ENCODE results near the gene TRRAP.

TRRAP gene

DNA sequence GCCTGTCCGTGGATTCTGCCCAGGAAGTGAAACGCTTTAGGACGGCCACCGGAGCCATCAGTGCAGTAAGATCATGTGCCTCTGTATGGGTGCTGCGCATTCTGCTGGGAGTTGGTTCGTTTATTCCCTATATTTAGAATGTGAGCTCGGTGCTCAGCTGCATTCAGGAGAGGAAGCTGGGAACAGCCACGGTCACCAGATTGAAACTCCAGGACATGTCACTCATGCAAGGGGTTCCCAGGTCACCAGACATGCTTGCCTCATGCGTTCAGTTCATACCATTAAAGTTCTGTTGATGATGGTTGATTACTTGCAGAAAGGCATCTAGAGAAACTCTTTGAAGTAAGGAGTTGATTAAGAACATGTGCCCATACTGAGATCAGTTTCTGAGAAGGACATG is 78.1 kb downstream of the TRRAP start:
- DNase-seq, result no peak

DNA sequence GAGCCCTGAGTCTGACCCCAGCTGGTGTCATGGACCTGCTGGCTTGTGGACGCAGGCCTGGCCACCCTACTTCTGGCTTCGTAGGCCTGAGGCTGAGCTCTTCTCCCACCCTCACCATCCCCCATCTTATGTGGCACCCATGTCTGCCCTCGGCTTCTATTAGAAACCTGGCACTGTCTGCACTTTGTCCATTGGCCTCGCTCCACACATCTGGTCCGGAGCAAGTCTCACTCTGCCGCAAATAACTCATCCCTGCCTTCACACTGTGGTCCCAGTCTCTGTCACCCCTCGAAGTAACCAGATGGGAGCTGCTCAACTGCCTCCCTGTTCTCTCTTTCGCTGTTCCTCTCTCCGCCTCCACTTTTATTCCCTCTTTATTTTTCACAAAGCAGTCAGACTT is 78.6 kb downstream of the TRRAP start:
- DNase-seq, result no peak

DNA sequence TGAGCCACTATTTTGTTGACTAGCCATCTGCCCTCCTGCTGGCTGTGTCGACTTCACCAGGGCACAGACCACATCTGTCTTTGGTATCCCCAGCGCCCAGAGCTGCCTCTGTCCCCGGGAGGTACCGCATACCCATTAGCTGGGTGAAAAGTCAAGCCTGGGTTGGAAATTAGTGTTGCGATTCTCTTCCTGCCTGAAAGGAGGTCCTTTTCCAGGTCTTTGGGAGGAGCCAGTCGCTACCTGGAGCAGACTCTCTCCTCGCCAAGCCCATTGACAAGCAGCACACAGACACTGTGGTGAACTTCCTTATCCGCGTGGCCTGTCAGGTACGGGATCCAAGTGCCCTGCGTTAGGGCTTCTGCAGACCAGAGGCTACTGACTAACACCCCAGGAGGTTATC is 79.4 kb downstream of the TRRAP start:
- DNase-seq, result no peak

DNA sequence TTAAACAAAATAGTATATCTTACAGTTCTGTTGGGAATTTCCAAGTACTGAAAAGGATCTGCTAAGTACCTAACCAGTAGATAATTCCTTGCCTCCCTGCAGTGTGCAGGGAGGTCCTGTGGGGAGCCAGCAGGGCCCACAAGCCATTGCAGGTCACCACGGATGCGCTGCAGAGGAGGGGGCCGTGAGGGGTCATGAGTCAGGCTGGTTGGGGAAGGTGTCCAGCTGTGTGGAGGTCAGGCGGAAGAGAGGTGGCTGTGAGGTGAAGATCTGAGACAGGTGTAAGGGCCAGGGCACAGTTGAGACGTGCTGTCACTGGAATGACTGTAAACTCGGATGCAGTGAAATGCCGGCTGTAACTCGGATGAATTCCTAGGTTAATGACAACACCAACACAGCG is 80.6 kb downstream of the TRRAP start:
- no peak for DNase-seq

DNA sequence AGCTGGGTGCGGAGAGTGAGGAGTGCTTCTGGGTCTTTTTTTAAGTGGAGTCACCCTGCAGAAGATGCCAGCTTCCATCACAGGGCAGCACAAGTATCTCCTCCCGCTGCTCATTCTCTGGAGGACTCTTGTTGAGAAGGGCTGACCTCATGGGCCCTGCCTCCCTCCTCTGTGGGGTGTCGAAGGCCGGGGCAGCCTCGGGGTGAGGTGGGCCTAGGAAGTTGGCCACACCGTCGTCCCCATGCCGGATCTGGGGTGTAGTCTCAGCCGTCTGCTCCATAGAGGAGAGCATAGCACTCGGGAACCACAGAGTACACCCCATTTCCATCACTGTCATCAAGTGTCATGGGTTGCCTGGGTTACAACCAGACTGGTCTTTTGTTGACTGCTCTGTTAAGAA is 85.0 kb downstream of the TRRAP start:
- DNase-seq, result no peak

DNA sequence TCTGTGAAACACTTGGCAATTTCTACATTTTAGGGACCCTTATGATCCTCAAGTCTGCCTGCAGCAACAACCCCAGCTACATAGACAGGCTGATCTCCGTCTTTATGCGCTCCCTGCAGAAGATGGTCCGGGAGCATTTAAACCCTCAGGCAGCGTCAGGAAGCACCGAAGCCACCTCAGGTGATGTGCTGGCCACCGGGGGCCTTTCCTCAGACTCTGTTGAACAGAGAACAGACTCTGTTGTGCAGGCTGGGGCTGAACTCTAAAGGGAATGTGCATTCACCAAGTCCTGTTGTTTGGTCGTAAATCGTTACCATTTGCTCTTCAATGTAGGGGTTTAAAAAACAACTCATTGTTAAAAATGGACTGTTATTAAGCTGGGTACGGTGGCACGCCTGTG is 86.3 kb downstream of the TRRAP start:
- no peak for DNase-seq

DNA sequence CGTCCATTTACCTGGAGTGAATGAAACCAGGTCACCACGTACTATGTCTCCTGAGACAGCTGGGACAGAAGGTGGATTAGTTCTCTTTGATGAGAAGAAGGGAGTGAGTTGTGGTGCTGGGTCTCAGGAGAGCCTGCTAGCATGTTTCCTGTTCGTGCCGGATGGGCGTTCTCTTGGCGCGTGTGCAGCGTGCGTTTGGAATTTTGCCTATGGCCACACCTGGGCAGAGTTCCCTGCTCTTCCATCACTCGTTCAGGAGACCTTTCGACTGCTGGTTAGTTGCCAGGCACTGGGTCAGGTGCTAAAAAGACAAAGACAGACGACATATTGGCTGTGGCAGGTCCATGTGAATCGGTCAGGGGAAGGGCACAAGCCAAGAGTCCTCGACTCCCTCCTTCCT is 90.3 kb downstream of the TRRAP start:
- no peak for DNase-seq

DNA sequence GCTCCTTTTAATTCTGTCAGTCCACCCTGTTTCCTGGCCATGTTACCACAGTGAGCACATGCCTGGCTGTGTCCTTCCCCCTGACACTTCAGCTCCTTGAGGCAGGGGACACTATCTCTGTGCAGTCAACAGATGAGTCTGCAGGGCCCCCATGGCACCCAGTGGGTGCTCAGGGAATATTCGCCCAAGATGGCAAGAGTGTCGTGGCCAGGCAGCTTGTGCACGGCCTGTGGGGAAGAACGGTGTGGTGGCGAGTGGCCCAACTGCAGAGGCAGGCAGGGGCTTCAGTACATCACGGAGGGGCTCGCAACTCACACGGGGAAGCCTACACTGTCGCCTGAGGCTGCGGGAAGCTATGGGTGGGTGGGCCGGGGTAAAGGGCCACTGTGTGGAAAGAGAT is 91.1 kb downstream of the TRRAP start:
- DNase-seq, result no peak

DNA sequence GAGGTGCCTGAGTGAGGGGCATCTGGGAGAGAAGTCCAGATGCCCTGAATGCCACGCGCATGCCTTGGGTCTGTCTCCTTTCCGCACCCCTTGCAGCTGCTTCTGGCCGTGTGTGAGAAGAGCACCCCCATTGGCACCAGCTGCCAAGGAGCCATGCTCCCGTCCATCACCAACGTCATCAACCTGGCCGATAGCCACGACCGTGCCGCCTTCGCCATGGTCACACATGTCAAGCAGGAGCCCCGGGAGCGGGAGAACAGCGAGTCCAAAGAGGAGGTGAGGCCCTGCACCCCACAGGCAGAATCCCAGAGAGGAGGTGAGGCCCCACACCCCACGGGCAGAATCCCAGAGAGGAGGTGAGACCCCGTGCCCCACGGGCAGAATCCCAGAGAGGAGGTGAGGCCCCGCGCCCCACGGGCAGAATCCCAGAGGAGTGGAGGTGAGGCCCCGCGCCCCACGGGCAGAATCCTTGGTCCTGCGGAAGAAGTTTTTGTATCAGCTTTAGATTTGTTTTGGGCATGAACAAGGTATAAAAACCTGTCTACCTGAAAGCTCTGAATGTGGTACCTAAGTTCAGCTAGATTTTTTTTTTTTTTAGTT is 91.8 kb downstream of the TRRAP start:
- DNase-seq, result no peak

DNA sequence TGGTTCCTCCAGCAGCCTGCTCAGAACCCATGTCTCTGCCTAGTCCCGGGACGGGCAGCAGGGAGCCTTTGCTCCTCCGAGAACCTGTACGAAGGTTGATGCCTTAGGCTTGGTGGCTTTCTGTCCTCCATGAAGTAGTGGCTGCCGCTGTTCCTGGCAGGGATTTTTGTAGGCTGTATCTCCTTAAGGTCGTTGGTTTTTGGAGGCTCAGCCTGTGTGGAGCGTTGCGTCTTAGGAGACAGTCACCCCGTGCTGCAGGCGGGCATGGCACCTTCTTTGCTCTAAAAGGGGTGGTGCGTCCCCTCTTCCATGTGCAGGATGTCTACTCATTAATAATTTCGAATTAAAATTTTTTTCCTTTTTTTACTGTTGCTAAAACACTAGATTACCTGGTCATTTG is 92.5 kb downstream of the TRRAP start:
- DNase-seq, result no peak

DNA sequence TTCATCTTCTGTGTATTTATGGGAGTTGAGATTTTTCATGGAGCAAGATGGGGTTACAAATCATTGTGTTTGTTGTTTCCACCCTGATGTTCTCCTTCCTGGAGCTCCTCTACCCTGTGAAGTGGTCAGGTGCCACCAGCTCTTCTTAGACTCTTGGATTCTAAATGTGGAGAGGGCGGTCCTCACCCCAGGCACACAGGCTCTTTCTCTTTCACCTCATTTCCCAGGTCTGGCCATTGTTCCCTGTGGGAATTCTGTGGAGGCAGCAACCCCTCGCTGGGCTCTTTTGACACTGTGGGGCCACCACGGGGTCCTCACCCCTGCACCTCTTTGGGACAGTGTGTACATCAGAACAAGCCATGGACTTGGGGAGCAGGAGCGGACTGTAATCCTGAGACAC is 95.9 kb downstream of the TRRAP start:
- DNase-seq, result no peak

DNA sequence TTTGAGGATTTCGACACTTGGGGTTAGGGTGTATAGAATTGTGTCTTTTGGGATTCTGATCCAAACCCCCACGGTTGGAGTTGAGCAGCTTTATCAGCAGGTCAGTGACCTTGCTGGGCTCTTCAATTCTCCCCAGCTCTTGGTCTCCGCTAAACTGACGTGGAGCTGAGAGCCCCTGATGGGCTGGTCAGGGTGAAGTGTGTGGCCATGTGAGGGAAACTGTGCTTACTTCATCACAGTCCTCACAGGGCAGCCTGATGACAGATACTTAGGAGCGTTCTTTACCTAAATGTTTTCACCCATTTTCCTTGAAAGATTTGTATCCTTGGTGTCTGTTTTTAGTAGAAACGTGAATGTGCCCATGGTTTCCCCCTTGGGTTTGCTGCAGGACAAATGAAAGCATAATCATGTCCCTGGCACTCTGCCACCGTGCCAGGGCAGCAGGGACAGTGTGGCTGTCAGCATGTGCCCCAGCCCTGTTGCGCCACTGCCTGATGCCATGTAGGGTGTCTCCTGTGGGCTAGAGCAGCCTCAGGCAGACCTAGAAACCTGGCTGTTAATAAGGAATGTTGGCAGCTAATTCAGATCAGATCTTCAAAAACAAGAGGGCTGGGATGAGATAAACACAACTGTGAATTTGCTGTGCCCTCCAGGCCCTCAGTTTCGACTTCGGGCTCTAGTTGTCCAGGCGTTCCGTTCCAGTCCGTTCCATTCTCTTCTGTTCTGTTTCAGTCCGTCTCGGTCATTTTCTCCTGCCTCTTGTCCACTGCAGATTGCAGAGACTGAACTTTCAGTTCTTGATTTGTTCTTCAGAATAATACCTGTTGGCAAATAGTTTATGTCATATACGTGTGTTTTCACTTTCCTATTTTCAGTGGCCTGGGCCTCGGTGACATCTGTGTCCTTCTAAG is 96.8 kb downstream of the TRRAP start:
- no peak for DNase-seq

DNA sequence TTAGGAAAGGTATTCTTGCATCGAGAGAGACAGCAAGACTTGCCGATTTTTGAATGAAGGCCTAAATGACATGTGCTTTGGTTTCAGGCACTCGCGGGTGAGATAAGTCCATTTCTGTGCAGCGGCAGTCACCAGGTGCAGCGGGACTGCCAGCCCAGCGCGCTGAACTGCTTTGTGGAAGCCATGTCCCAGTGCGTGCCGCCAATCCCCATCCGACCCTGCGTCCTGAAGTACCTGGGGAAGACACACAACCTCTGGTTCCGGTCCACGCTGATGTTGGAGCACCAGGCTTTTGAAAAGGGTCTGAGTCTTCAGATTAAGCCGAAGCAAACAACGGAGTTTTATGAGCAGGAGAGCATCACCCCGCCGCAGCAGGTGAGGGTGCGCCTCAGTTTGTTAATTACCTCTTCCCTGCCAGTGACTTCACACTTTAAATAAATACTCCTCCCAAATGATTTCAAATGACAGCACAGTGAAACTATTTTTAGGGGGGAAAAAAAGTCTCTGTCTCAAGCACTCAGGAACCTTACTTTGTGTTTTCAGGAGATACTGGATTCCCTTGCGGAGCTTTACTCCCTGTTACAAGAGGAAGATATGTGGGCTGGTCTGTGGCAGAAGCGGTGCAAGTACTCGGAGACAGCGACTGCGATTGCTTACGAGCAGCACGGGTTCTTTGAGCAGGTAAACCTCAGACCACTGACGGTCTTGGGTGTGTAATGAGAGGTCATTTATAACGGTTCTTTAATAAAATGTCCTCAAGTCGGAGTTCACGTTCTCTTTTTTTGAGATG is 98.3 kb downstream of the TRRAP start:
- DNase-seq, result no peak

DNA sequence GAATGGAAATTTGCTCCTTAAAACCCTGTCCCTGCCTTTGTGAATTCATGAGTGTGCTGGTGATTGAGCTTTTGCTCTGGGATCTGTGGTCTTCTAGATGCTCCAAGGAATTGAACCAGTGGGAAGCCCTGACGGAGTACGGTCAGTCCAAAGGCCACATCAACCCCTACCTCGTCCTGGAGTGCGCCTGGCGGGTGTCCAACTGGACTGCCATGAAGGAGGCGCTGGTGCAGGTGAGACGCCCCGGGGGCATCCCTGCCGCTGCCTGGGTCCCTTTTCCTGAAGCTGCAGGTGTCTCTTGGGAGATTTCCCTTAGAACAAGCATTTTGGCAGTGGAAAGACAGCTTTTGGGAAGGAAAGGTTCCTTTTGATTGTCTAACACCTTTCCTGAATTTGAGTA is 100.3 kb downstream of the TRRAP start:
- DNase-seq, result no peak

DNA sequence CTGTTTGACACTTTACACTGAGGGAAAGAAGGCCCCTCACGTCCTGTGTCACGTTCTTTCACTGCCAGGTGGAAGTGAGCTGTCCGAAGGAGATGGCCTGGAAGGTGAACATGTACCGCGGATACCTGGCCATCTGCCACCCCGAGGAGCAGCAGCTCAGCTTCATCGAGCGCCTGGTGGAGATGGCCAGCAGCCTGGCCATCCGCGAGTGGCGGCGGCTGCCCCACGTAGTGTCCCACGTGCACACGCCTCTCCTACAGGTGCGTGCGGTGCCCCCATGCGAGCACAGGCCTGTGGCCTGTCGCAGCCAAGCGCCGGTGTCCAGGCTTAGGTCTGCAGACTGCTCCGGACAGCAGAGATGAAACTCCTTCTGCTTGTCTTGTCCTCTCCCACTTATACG is 103.4 kb downstream of the TRRAP start:
- no peak for DNase-seq

DNA sequence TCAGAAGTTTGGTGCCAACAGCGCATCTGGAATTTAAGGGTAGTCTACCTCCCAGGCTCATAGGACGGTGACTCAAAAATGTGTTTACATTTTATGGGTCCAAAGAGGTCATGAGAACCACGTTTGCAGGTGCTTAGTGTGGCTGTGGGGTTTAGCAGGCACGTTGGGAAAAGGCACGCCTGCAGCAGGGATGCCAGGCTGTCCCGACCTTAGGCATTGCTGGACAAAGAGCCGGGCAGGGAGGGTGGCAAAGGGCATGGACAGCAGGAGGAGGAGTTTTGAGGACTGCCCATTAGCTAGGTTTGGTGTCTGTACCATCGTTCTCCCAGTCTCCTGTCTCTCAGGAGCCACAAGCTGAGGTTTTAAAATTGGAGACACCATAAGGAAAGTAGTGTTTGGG is 104.4 kb downstream of the TRRAP start:
- DNase-seq, result no peak

DNA sequence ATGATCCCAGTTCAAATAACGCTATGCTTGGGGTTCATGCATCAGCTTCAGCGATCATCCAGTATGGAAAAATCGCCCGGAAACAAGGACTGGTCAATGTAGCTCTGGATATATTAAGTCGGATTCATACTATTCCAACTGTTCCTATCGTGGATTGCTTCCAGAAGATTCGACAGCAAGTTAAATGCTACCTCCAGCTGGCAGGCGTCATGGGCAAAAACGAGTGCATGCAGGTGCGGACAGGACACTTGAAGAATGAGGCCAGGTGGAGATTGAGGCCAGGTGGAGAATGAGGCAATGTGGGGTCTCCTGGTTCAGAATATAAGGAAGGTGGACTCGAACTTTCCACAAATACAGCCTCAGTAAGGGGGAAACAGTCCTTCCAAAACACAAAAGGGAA is 105.8 kb downstream of the TRRAP start:
- no peak for DNase-seq

DNA sequence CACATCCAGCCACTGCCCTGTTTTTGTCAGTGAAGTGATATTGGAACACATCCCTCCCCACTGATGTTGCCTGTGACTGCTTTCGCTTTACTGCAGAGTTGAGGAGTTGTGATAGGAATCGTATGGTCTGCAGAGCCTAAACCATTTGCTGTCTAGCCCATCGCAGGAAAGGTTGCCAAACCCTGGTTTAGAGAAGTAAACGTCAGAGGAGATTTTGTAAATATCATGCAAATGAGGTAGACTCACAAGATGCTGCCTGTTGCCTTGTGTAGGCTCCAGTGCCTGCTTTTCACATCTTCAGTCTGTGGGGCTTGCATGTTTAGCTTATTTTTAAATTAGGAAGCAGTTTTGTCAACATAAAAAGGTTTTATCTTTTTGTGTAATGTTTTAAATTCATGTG is 107.1 kb downstream of the TRRAP start:
- no peak for DNase-seq

DNA sequence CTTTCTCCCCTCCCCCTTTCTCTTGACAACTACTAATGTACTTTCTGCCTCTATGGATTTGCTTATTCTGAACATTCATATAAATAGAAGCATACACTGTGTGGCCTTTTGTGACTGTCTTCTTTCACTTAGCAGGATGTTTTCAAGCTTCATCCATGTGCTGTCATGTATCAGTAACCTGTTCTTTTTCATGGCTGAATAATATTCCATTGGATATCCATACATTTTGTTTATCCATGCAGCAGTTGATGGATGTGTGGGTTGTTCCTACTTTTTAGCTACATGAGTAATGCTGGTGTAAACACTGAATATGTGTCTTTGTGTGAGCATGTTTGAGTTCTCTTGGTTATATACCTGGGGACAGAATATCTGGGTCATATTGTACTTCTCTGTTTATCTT is 107.6 kb downstream of the TRRAP start:
- DNase-seq, result no peak

DNA sequence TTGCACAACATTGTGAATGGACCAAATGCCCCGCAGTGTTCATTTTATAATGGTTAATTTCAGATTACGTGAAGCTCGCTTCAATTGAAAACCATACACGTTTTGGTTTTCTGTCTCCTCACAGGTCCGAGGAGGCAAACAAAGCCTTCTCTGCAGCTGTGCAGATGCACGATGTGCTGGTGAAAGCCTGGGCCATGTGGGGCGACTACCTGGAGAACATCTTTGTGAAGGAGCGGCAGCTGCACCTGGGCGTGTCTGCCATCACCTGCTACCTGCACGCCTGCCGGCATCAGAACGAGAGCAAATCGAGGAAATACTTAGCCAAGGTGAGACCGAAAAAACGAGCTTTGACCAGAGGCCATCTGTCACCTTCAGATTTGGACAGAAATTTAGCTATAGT is 110.3 kb downstream of the TRRAP start:
- no peak for DNase-seq

DNA sequence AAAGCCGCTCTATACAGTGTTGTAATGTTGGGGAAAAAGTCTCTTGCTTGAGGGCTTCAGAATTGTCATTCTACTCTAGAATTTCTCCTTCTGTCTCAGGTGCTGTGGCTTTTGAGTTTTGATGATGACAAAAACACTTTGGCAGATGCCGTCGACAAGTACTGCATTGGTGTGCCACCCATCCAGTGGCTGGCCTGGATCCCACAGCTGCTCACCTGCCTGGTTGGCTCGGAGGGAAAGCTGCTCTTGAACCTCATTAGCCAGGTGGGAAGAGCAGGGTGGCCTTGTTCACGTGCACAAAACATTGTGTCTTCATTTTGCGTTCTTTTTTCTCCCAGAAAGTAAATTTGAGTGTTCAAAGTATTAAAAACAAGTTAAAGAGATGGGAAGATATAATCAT is 112.0 kb downstream of the TRRAP start:
- no peak for DNase-seq

DNA sequence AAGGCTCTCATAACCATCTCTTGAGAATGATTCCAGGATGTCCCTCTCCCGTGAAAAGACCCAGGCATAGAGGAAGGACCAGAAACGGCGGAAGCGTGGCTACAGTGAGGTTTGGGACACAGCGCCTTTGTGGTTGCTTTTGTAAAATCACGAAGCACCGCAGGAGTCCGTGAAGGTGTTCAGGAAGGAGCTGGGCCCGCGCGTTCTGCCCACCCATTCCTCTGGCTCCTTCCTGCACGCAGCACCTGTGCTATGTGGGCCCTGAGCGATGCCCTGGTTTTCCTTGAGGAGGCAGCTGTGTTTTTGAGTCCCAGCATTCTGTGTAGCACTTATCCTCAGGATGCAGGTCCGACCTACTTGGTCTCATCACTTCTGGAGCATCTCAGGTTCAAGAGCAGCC is 112.8 kb downstream of the TRRAP start:
- DNase-seq, result no peak

DNA sequence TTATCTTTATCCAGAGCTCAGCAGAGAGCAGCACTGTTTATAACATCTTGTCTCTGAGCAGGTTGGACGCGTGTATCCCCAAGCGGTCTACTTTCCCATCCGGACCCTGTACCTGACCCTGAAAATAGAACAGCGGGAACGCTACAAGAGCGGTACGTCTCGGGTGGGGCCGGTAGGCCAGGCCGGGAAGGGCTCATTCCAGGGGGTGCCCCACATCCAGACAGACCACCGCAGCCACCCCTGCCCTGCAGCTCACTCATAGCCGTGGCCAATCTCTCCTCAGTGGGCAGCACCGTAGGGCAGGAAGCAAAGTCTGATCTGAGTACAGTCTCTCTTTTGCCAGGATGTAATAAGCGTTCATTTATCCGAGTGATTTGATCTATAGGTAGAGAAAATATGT is 113.7 kb downstream of the TRRAP start:
- DNase-seq, result no peak

Measured in stimulated activated CD4-positive, alpha-beta T cell treated with anti-CD3 and anti-CD28 coated beads, Interleukin-2, amount 100 ng/mL, for 24 hours (primary cell).